ENCODE measurements around the gene MAN1A2.
"Not testable (repeated sequence)": the region's sequence is repeated elsewhere in the genome, so short reads cannot be mapped to it uniquely, and the experiment has no call there.

The MAN1A2 gene

GRCh38 chr1:117320515-117320914 is 46.7 kb upstream of the MAN1A2 start:
- H3K9ac ChIP-seq (ENCODE audit: low read depth, low read length) = no peak overlapping the region
- no peak overlapping the region for H3K27ac ChIP-seq (ENCODE audit: low read length)
- H3K4me3 ChIP-seq (ENCODE audit: low read depth in 1 of 2, low read length in 2 of 2) = no peak overlapping the region
- no peak for DNase-seq
- H3K4me1 ChIP-seq (ENCODE audit: insufficient read depth, low read length) = no peaks in the 10 kb centered on the region
- TF ChIP-seq EZH2 (IDR thresholded peaks at IDR 0.05; ENCODE audit: borderline replicate concordance, low read depth, low read length, severe bottlenecking) (no peak), CTCF (IDR thresholded peaks at IDR 0.05; ENCODE audit: borderline replicate concordance, extremely low read depth, low read length, poor library complexity, severe bottlenecking) (no peak)
- no peaks in the 10 kb centered on the region for H4K20me1 ChIP-seq (ENCODE audit: insufficient read depth, low read length)
- no peaks in the 10 kb centered on the region for H3K79me2 ChIP-seq (ENCODE audit: insufficient read depth, low read length)
- no peaks in the 10 kb centered on the region for H3K36me3 ChIP-seq (ENCODE audit: insufficient read depth, low read length)
- peaks cover 20% of the 10 kb centered on the region for H3K27me3 ChIP-seq (ENCODE audit: insufficient read depth, low read length, poor library complexity)
- no peak overlapping the region for H2AFZ ChIP-seq (ENCODE audit: low read depth, low read length)
- H3K4me2 ChIP-seq (ENCODE audit: insufficient read depth, low read length) = no peak overlapping the region
- no peak for ATAC-seq (ENCODE audit: insufficient read depth, low read depth)
- H3K9me3 ChIP-seq (ENCODE audit: insufficient read depth, low read length, severe bottlenecking) = no peaks in the 10 kb centered on the region

GRCh38 chr1:117321680-117322609 is 45.3 kb upstream of the MAN1A2 start:
- H3K79me2 ChIP-seq (ENCODE audit: insufficient read depth, low read length) = no peaks in the 10 kb centered on the region
- ATAC-seq (ENCODE audit: insufficient read depth, low read depth) = no peak
- no peak for TF ChIP-seq EZH2 (IDR thresholded peaks at IDR 0.05; ENCODE audit: borderline replicate concordance, low read depth, low read length, severe bottlenecking)
- TF ChIP-seq CTCF (IDR thresholded peaks at IDR 0.05; ENCODE audit: borderline replicate concordance, extremely low read depth, low read length, poor library complexity, severe bottlenecking) = no peak

GRCh38 chr1:117324357-117324756 is 42.9 kb upstream of the MAN1A2 start:
- no peak for DNase-seq
- no peaks in the 10 kb centered on the region for H3K4me1 ChIP-seq (ENCODE audit: insufficient read depth, low read length)
- no peaks in the 10 kb centered on the region for H3K79me2 ChIP-seq (ENCODE audit: insufficient read depth, low read length)
- no peak overlapping the region for H3K4me3 ChIP-seq (ENCODE audit: low read depth in 1 of 2, low read length in 2 of 2)
- H3K27ac ChIP-seq (ENCODE audit: low read length) = no peak overlapping the region
- peaks cover 24% of the 10 kb centered on the region for H3K27me3 ChIP-seq (ENCODE audit: insufficient read depth, low read length, poor library complexity)
- no peaks in the 10 kb centered on the region for H3K9me3 ChIP-seq (ENCODE audit: insufficient read depth, low read length, severe bottlenecking)
- H2AFZ ChIP-seq (ENCODE audit: low read depth, low read length) = no peak overlapping the region
- no peak for ATAC-seq (ENCODE audit: insufficient read depth, low read depth)
- H3K9ac ChIP-seq (ENCODE audit: low read depth, low read length) = no peak overlapping the region
- no peaks in the 10 kb centered on the region for H3K36me3 ChIP-seq (ENCODE audit: insufficient read depth, low read length)
- no peaks in the 10 kb centered on the region for H4K20me1 ChIP-seq (ENCODE audit: insufficient read depth, low read length)
- H3K4me2 ChIP-seq (ENCODE audit: insufficient read depth, low read length) = no peak overlapping the region
- no peak for TF ChIP-seq EZH2 (IDR thresholded peaks at IDR 0.05; ENCODE audit: borderline replicate concordance, low read depth, low read length, severe bottlenecking)
- TF ChIP-seq CTCF (IDR thresholded peaks at IDR 0.05; ENCODE audit: borderline replicate concordance, extremely low read depth, low read length, poor library complexity, severe bottlenecking) = no peak

More at GRCh38 chr1:117321680-117322609, 45.3 kb upstream of the MAN1A2 start:
- Histone ChIP-seq H3K9me3 (ENCODE audit: insufficient read depth, low read length, severe bottlenecking) (no peaks in the 10 kb centered on the region), H3K4me1 (ENCODE audit: insufficient read depth, low read length) (no peaks in the 10 kb centered on the region), H3K9ac (ENCODE audit: low read depth, low read length) (no peak overlapping the region), H3K27ac (ENCODE audit: low read length) (no peak overlapping the region), H3K4me3 (ENCODE audit: low read depth in 1 of 2, low read length in 2 of 2) (no peak overlapping the region), H2AFZ (ENCODE audit: low read depth, low read length) (no peak overlapping the region), H3K4me2 (ENCODE audit: insufficient read depth, low read length) (no peak overlapping the region), H3K27me3 (ENCODE audit: insufficient read depth, low read length, poor library complexity) (peaks cover 20% of the 10 kb centered on the region), H4K20me1 (ENCODE audit: insufficient read depth, low read length) (no peaks in the 10 kb centered on the region), H3K36me3 (ENCODE audit: insufficient read depth, low read length) (no peaks in the 10 kb centered on the region)
- no peak for DNase-seq

GRCh38 chr1:117326035-117326434 is 41.2 kb upstream of the MAN1A2 start:
- not testable (repeated sequence) for H3K4me2 ChIP-seq (ENCODE audit: insufficient read depth, low read length); DNase-seq; H3K27ac ChIP-seq (ENCODE audit: low read length); H4K20me1 ChIP-seq (ENCODE audit: insufficient read depth, low read length); ATAC-seq (ENCODE audit: insufficient read depth, low read depth); H3K9me3 ChIP-seq (ENCODE audit: insufficient read depth, low read length, severe bottlenecking); H3K4me3 ChIP-seq (ENCODE audit: low read depth in 1 of 2, low read length in 2 of 2); H2AFZ ChIP-seq (ENCODE audit: low read depth, low read length); H3K9ac ChIP-seq (ENCODE audit: low read depth, low read length); H3K79me2 ChIP-seq (ENCODE audit: insufficient read depth, low read length); H3K4me1 ChIP-seq (ENCODE audit: insufficient read depth, low read length); H3K36me3 ChIP-seq (ENCODE audit: insufficient read depth, low read length)
- peaks cover 21% of the 10 kb centered on the region for H3K27me3 ChIP-seq (ENCODE audit: insufficient read depth, low read length, poor library complexity)

Data from DND-41 (cell line).